ENCODE measurements around the gene BPIFB4. TPM values are rescaled to one million over a fixed set of nuclear protein-coding genes. Genes with fewer than 3 reads are reported as not detected.

BPIFB4 gene
- total RNA-seq: not detected in 2 replicates

DNA sequence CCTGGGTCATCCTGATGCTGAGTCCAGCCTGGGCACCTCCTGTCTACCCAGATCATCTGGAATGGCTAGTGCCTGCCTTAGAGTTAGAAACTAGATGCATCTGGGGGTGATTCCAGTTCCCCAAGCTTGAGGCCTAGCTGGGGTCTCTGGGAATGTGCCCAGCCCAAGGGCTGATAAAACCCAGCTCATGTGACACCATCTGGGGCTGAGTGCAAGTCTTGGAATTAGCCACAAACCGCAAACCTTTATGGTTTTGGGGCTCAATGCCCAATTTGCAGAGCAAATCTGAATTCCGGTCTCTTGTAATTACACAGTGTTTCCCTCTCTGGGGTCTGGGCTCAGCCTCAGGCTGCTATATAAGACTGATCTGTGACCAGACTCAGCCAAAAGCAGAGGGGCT, at the start of gene BPIFB4:
Gene BPIFB4, plus strand, starts transcription at position 385 of the 400 bp plus-strand sequence. CDS start 1,884 bp downstream, outside the sequence.
- Mint-ChIP-seq H3K27ac (no peak within 1 kb of the TSS), H3K27me3 (ENCODE audit: insufficient read depth) (peaks cover 5% of the 10 kb centered on the region), H3K4me1 (ENCODE audit: low read depth) (no peaks in the 10 kb centered on the region), H3K9me3 (no peaks in the 10 kb centered on the region), H3K36me3 (ENCODE audit: low read depth) (no peaks in the 10 kb centered on the region), H3K4me3 (no peak within 1 kb of the TSS)
- DNase-seq (ENCODE audit: low spot score): no peak
- intact Hi-C loops (cut with micrococcal nuclease): no loop called here

DNA sequence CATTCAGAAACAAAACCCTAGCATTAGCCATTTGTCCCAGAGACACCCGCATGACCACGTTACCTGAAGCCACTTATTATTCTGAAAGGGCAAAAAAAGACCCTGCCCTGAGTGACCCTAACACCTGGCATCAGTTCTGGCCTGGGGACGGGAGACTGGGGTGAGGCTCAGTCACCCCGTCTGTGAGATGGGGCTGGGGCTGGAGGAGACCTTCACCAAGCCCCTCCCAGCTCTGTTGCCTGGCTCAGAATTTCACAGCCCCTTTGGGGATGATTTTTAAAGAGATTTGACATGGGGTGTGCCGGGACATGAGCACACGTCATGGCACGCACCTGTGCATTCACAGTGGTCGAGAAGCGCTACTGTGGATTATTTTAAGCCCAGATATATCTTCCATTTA, 49.4 kb upstream of the BPIFB4 start:
- H3K9me3 Mint-ChIP-seq: no peaks in the 10 kb centered on the region
- intact Hi-C loops (cut with micrococcal nuclease): no loop called here
- H3K27me3 Mint-ChIP-seq (ENCODE audit: insufficient read depth): no peaks in the 10 kb centered on the region
- H3K4me3 Mint-ChIP-seq: no peak overlapping the region
- no peaks in the 10 kb centered on the region for H3K4me1 Mint-ChIP-seq (ENCODE audit: low read depth)
- no peak overlapping the region for H3K27ac Mint-ChIP-seq
- no peaks in the 10 kb centered on the region for H3K36me3 Mint-ChIP-seq (ENCODE audit: low read depth)
- no peak for DNase-seq (ENCODE audit: low spot score)

GRCh38 chr20:33030569-33030968, 48.9 kb upstream of the BPIFB4 start:
- intact Hi-C loops (cut with micrococcal nuclease): no loop called here
- H3K4me1 Mint-ChIP-seq (ENCODE audit: low read depth): no peaks in the 10 kb centered on the region
- no peaks in the 10 kb centered on the region for H3K27me3 Mint-ChIP-seq (ENCODE audit: insufficient read depth)
- DNase-seq (ENCODE audit: low spot score): no peak
- H3K36me3 Mint-ChIP-seq (ENCODE audit: low read depth): no peaks in the 10 kb centered on the region
- no peak overlapping the region for H3K27ac Mint-ChIP-seq
- H3K9me3 Mint-ChIP-seq: no peaks in the 10 kb centered on the region
- H3K4me3 Mint-ChIP-seq: no peak overlapping the region

DNA sequence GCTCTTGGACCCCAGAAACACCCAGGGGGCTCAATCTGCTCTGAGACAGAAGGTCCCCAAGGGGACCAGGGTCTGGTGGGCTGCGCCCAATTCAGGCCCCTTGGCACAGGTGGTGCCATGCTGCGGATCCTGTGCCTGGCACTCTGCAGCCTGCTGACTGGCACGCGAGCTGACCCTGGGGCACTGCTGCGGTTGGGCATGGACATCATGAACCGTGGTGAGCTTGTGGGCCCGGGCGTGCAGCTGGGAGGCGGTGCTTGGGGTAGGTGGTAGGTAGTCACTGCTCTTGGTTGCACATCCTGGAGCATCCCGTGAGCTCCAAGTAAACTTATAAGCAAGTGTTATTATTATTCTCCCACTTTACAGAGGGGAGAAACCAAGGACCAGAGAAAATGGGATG, 47.9 kb upstream of the BPIFB4 start, which contains the start of gene BPIFB6:
Gene BPIFB6, plus strand, starts transcription at position 118 of the 400 bp plus-strand sequence. Its CDS starts 0 bp downstream, at position 118.
- intact Hi-C loops (cut with micrococcal nuclease): no loop called here
- no peak within 1 kb of the TSS for H3K4me3 Mint-ChIP-seq
- no peak within 1 kb of the TSS for H3K27ac Mint-ChIP-seq
- H3K36me3 Mint-ChIP-seq (ENCODE audit: low read depth): no peaks in the 10 kb centered on the region
- H3K27me3 Mint-ChIP-seq (ENCODE audit: insufficient read depth): no peaks in the 10 kb centered on the region
- DNase-seq (ENCODE audit: low spot score): no peak
- no peaks in the 10 kb centered on the region for H3K9me3 Mint-ChIP-seq
- no peaks in the 10 kb centered on the region for H3K4me1 Mint-ChIP-seq (ENCODE audit: low read depth)

DNA sequence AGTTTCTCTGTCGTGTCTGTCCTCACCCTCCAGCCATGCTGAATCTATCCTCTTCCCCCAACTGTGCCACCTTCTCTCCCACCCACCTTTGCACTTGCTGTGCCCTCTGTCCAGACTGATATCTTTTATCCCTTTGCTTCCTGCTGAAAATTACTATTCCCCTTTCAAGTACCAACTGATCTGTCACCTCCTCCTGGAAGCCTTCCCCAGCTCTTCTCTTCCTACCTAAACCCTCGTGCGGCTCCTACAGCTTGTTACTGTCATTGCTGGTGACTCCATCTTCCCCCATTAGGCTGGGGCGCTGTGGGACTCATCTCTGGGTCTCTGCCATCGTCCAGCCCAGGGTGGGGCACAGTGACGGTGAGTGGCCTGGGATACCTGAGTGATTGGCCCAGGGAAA, 46.9 kb upstream of the BPIFB4 start:
- H3K4me1 Mint-ChIP-seq (ENCODE audit: low read depth): no peaks in the 10 kb centered on the region
- intact Hi-C loops (cut with micrococcal nuclease): no loop called here
- no peaks in the 10 kb centered on the region for H3K36me3 Mint-ChIP-seq (ENCODE audit: low read depth)
- no peak overlapping the region for H3K27ac Mint-ChIP-seq
- no peaks in the 10 kb centered on the region for H3K27me3 Mint-ChIP-seq (ENCODE audit: insufficient read depth)
- H3K9me3 Mint-ChIP-seq: no peaks in the 10 kb centered on the region
- DNase-seq (ENCODE audit: low spot score): no peak
- no peak overlapping the region for H3K4me3 Mint-ChIP-seq

- Mint-ChIP-seq H3K36me3 (ENCODE audit: low read depth) (no peaks in the 10 kb centered on the region), H3K27me3 (ENCODE audit: insufficient read depth) (no peaks in the 10 kb centered on the region), H3K27ac (no peak overlapping the region), H3K4me3 (no peak overlapping the region), H3K4me1 (ENCODE audit: low read depth) (no peaks in the 10 kb centered on the region), H3K9me3 (no peaks in the 10 kb centered on the region)
- intact Hi-C loops (cut with micrococcal nuclease): no loop called here
- no peak for DNase-seq (ENCODE audit: low spot score)
Measured at GRCh38 chr20:33033381-33033780, 46.1 kb upstream of the BPIFB4 start.

- intact Hi-C loops (cut with micrococcal nuclease): no loop called here
Measured at GRCh38 chr20:33034115-33034514, 45.3 kb upstream of the BPIFB4 start.

GRCh38 chr20:33034901-33035492, 44.4 kb upstream of the BPIFB4 start:
- Mint-ChIP-seq H3K9me3 (no peaks in the 10 kb centered on the region), H3K27me3 (ENCODE audit: insufficient read depth) (no peaks in the 10 kb centered on the region)
- intact Hi-C loops (cut with micrococcal nuclease): no loop called here

More at GRCh38 chr20:33034115-33034514, 45.3 kb upstream of the BPIFB4 start:
- Mint-ChIP-seq H3K27ac (no peak overlapping the region), H3K36me3 (ENCODE audit: low read depth) (no peaks in the 10 kb centered on the region), H3K4me1 (ENCODE audit: low read depth) (no peaks in the 10 kb centered on the region), H3K27me3 (ENCODE audit: insufficient read depth) (no peaks in the 10 kb centered on the region), H3K9me3 (no peaks in the 10 kb centered on the region), H3K4me3 (no peak overlapping the region)
- DNase-seq (ENCODE audit: low spot score): no peak

GRCh38 chr20:33037456-33037855, 42.0 kb upstream of the BPIFB4 start:
- intact Hi-C loops (cut with micrococcal nuclease): no loop called here
- Mint-ChIP-seq H3K27me3 (ENCODE audit: insufficient read depth) (no peaks in the 10 kb centered on the region), H3K9me3 (no peaks in the 10 kb centered on the region), H3K27ac (no peak overlapping the region), H3K4me1 (ENCODE audit: low read depth) (no peaks in the 10 kb centered on the region), H3K36me3 (ENCODE audit: low read depth) (no peaks in the 10 kb centered on the region), H3K4me3 (no peak overlapping the region)
- no peak for DNase-seq (ENCODE audit: low spot score)

More at GRCh38 chr20:33034901-33035492, 44.4 kb upstream of the BPIFB4 start:
- Mint-ChIP-seq H3K4me3 (no peak overlapping the region), H3K36me3 (ENCODE audit: low read depth) (no peaks in the 10 kb centered on the region), H3K4me1 (ENCODE audit: low read depth) (no peaks in the 10 kb centered on the region), H3K27ac (no peak overlapping the region)
- no peak for DNase-seq (ENCODE audit: low spot score)

DNA sequence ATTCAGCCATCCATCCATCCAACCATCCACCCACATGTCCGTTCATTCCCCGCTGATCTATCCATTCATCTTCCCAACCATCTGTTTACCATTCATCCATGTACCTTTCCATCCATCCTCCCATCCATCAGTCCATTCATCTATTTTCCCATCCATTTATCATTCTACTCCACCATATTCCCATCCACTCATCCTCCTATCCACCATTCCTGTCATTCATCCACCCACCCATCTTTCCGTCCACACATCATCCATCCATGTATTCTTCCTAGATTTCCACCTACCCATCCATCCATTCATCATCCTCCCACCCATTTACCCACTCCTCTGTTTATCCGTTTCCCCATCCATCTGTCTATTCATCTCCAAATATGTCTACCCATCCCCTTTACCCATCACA, 41.2 kb upstream of the BPIFB4 start:
- H3K9me3 Mint-ChIP-seq: no peaks in the 10 kb centered on the region
- H3K27me3 Mint-ChIP-seq (ENCODE audit: insufficient read depth): no peaks in the 10 kb centered on the region
- H3K4me3 Mint-ChIP-seq: no peak overlapping the region
- H3K27ac Mint-ChIP-seq: peak overlapping the region; percentile 11
- no peak for DNase-seq (ENCODE audit: low spot score)
- H3K4me1 Mint-ChIP-seq (ENCODE audit: low read depth): no peaks in the 10 kb centered on the region
- no peaks in the 10 kb centered on the region for H3K36me3 Mint-ChIP-seq (ENCODE audit: low read depth)
- intact Hi-C loops (cut with micrococcal nuclease): no loop called here

GRCh38 chr20:33042430-33042829, 37.0 kb upstream of the BPIFB4 start:
- DNase-seq (ENCODE audit: low spot score): no peak
- H3K4me3 Mint-ChIP-seq: no peak overlapping the region
- no peak overlapping the region for H3K27ac Mint-ChIP-seq
- H3K27me3 Mint-ChIP-seq (ENCODE audit: insufficient read depth): no peaks in the 10 kb centered on the region
- peaks cover 19% of the 10 kb centered on the region for H3K9me3 Mint-ChIP-seq
- no peaks in the 10 kb centered on the region for H3K4me1 Mint-ChIP-seq (ENCODE audit: low read depth)
- no peaks in the 10 kb centered on the region for H3K36me3 Mint-ChIP-seq (ENCODE audit: low read depth)
- intact Hi-C loops (cut with micrococcal nuclease): no loop called here

DNA sequence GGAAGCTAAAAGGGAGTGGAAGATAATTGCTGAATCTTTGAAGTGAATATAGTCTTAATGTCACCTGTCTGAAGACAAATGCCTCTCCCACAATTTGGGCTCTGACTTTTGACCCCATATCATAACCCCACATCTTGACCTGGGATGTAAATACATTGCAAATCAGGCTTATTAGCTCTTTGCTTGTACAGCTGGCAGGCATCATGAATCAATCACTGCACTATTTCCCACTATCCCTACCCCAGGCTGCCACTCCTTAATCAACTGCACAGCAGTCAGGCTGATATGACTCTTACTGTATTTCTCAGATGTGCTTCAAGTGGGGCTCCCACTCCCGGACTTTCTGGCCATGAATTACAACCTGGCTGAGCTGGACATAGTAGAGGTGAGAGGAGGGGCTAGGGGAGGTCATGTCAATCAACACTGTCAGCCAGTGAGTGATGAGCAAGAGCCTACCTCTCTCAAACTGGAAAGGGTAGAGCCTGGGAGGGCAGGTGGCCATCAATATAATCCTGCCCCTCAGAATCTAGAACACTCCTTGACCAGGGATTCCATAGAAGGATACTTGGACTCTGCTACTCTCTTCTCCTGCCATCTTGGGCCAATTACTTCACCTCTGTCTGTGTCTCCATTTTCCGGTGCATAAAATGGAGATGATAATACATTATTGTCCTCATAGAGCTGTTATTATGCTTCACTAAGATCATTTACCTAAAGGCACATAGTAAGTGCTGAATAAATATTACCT, 36.3 kb upstream of the BPIFB4 start:
- H3K4me1 Mint-ChIP-seq (ENCODE audit: low read depth): no peaks in the 10 kb centered on the region
- no peaks in the 10 kb centered on the region for H3K36me3 Mint-ChIP-seq (ENCODE audit: low read depth)
- H3K27me3 Mint-ChIP-seq (ENCODE audit: insufficient read depth): no peaks in the 10 kb centered on the region
- intact Hi-C loops (cut with micrococcal nuclease): no loop called here
- no peak for DNase-seq (ENCODE audit: low spot score)
- H3K27ac Mint-ChIP-seq: no peak overlapping the region
- no peak overlapping the region for H3K4me3 Mint-ChIP-seq
- H3K9me3 Mint-ChIP-seq: peaks cover 19% of the 10 kb centered on the region

DNA sequence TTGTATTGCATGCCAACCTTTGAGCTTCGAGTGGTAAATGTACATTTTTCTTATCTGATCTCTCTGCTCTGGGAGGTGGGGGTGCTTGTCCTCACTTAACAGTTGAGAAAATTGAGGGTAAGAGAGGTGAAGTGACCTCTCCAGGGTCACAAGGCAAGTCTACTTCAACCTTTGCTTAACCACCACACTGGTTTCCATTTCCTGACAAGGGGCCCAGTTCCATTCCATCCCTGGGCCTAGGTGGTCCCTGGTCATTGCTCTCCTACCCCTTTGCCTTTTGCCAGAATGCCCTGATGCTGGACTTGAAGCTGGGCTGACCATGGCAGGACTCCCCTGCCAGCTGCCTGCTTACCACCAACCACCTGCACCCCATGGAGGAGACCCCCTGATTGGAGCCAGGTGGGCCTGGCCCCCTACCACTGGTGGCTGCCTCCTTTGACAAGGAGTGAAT, 35.7 kb upstream of the BPIFB4 start:
- Mint-ChIP-seq H3K27me3 (ENCODE audit: insufficient read depth) (no peaks in the 10 kb centered on the region), H3K4me1 (ENCODE audit: low read depth) (no peaks in the 10 kb centered on the region), H3K9me3 (peaks cover 19% of the 10 kb centered on the region), H3K4me3 (no peak overlapping the region), H3K27ac (no peak overlapping the region), H3K36me3 (ENCODE audit: low read depth) (no peaks in the 10 kb centered on the region)
- no peak for DNase-seq (ENCODE audit: low spot score)
- intact Hi-C loops (cut with micrococcal nuclease): no loop called here

Data from activated T-helper 1 cell treated with anti-CD3 and anti-CD28 coated beads, Interleukin-12 subunit alpha, Interleukin-12 subunit beta, Interleukin-2, Interleukin-4 antibody, amounts not matched to agents 30 ng/mL and 10 ng/mL and 1 ng/mL, durations not matched to agents 14 hours and 24 hours and 36 hours (primary cell).